MCF 10A (cell line): Measurements from ENCODE around the gene ATP8B4. TPM values are rescaled to one million over a fixed set of nuclear protein-coding genes. Genes with fewer than 3 reads are reported as not detected.
A peak's percentile ranks its signal among the peaks of the same experiment; 100 is the strongest.

ENCODE experiments used
- BruUV-seq: library from RNA; stranded (reverse); fragments of 400-500 nt; replicated peaks from 2 replicates; lab custom pipeline; 2021; lab: Mats Ljungman, UMichigan
- CTCF ChIA-PET: fragments of 300-600 bp; sonication (Branson Sonifier 250); formaldehyde crosslinking; extraction: SDS; loops from one replicate; lab custom pipeline; 2021; ENCODE audit warnings: antibody characterized with exemption, inconsistent platforms; lab: Yijun Ruan, JAX
- POLR2A ChIA-PET: fragments of 300-600, 350-650 bp; sonication (Branson Sonifier 250); formaldehyde crosslinking; extraction: SDS; loops from one replicate; lab custom pipeline; 2020; ENCODE audit warnings: antibody characterized with exemption, inconsistent platforms; lab: Yijun Ruan, JAX
- DNase-seq: peaks from one replicate; pipeline ENCODE4 v3.0.0-alpha.2; 2018; ENCODE audit not compliant: unreplicated experiment
- H3K27ac Mint-ChIP-seq: one replicate; pipeline ENCODE4 v1.8.0; 2022; ENCODE audit warnings: mild to moderate bottlenecking, low read depth, mixed read lengths; ENCODE audit not compliant: unreplicated experiment
- H3K27me3 Mint-ChIP-seq: one replicate; pipeline ENCODE4 v1.8.0; 2022; ENCODE audit warnings: mixed read lengths; ENCODE audit not compliant: insufficient read depth, unreplicated experiment
- H3K36me3 Mint-ChIP-seq: one replicate; pipeline ENCODE4 v1.8.0; 2022; ENCODE audit warnings: mild to moderate bottlenecking, moderate library complexity, mixed read lengths; ENCODE audit not compliant: insufficient read depth, unreplicated experiment
- H3K4me1 Mint-ChIP-seq: one replicate; pipeline ENCODE4 v1.8.0; 2022; ENCODE audit warnings: mixed read lengths; ENCODE audit not compliant: insufficient read depth, unreplicated experiment
- H3K4me3 Mint-ChIP-seq: one replicate; pipeline ENCODE4 v1.8.0; 2022; ENCODE audit warnings: mild to moderate bottlenecking, moderate library complexity, mixed read lengths; ENCODE audit not compliant: unreplicated experiment
- H3K9me3 Mint-ChIP-seq: one replicate; pipeline ENCODE4 v1.8.0; 2022; ENCODE audit warnings: mixed read lengths; ENCODE audit not compliant: unreplicated experiment
- CTCF ChIP-seq: fragments of 200-600 bp; IDR thresholded peaks from one replicate; pipeline ENCODE4 v1.8.0; 2022; ENCODE audit warnings: antibody characterized with exemption, mild to moderate bottlenecking; ENCODE audit not compliant: unreplicated experiment
- intact Hi-C: fragments of 100-400 bp; cut with micrococcal nuclease; formaldehyde crosslinking; loops from 2 replicates; pipeline ENCODE4 v1.14.1; 2022
- total RNA-seq: library from RNA; stranded (reverse); gene quantifications from 2 replicates; pipeline ENCODE4 v1.2.3, GENCODE V29; 2022

Gene ATP8B4
- total RNA-seq, 1 experiment from 2014 or later: not detected

- peak; percentile 26 for DNase-seq
- Mint-ChIP-seq H3K27me3 (no peaks in the 10 kb centered on the region), H3K4me3 (no peak overlapping the region), H3K36me3 (no peaks in the 10 kb centered on the region), H3K9me3 (peaks cover under 1% of the 10 kb centered on the region), H3K4me1 (peaks cover 9% of the 10 kb centered on the region), H3K27ac (no peak overlapping the region)
- CTCF ChIA-PET: interaction anchor here (0.6 to 2.3 kb wide), 3 partner anchors 15 to 73 kb away, joined by 3 to 7 read pairs (median 3); no protein-coding TSS in a partner anchor
- no TSS peak for BruUV-seq
- intact Hi-C loops: no loop called here
- POLR2A ChIA-PET: interaction anchor here (1.0 to 1.5 kb wide), 2 partner anchors 14 to 22 kb away, joined by 3 read pairs; no protein-coding TSS in a partner anchor
- peak; percentile 11 for TF ChIP-seq CTCF
Measured at GRCh38 chr15:49832511-49832910, 286.5 kb downstream of the ATP8B4 start.

DNA sequence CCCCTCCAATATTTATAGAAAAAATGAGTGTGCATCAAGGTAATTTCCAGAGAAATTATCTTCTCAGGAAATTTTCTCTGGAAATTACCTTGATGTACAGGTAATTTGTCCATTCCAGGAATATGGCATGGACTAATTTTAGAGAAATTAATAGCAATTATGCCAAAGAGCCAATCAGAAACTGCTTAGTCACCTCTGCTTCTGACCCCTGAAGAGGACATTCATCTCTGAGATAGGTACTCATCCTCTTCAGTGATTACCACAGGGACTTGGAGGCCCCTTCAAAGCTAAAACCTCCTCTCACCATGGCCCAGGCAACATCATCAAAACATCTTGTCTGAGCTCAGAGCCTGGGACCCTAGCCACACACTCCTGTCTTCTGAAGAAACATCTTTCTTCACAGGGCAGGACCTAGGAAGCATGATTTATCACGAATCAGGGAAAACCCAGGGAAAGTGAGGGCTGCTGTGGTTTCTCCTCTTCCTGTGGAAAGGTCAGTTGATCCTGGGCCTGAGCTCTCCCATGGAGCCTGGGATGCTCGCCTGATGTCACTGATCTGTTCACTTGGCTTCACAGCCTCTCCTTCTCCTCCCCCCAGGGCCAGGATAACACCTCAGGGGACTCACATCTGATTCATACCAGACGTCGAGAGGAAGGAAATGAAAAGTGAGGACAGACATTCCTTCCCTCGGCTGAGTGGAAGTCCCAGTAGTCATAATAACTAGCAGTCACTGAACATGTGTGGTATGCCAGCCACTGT is 287.6 kb downstream of the ATP8B4 start:
- Mint-ChIP-seq H3K4me3 (no peak overlapping the region), H3K4me1 (peaks cover 9% of the 10 kb centered on the region), H3K27me3 (no peaks in the 10 kb centered on the region), H3K36me3 (no peaks in the 10 kb centered on the region), H3K27ac (peak overlapping the region; percentile 50), H3K9me3 (no peaks in the 10 kb centered on the region)
- POLR2A ChIA-PET: interaction anchor here (0.9 to 1.5 kb wide), 2 partner anchors 17 to 23 kb away, joined by 3 to 5 read pairs; no protein-coding TSS in a partner anchor
- peak; percentile 68 for DNase-seq
- CTCF ChIA-PET: interaction anchor here (1.2 to 2.3 kb wide), 2 partner anchors 14 to 185 kb away, joined by 3 to 7 read pairs; no protein-coding TSS in a partner anchor
- no peak for TF ChIP-seq CTCF
- intact Hi-C loops: no loop called here
- BruUV-seq: no TSS peak

- intact Hi-C loops: no loop called here
- DNase-seq: no peak
- no peak overlapping the region for H3K27ac Mint-ChIP-seq
- ChIA-PET POLR2A (no interaction called here), CTCF (no interaction called here)
- H3K9me3 Mint-ChIP-seq: no peaks in the 10 kb centered on the region
- no peak for TF ChIP-seq CTCF
- no peaks in the 10 kb centered on the region for H3K27me3 Mint-ChIP-seq
- H3K4me1 Mint-ChIP-seq: peaks cover 9% of the 10 kb centered on the region
- no TSS peak for BruUV-seq
- H3K36me3 Mint-ChIP-seq: no peaks in the 10 kb centered on the region
- no peak overlapping the region for H3K4me3 Mint-ChIP-seq
Measured at GRCh38 chr15:49830391-49830790, 288.6 kb downstream of the ATP8B4 start.

DNA sequence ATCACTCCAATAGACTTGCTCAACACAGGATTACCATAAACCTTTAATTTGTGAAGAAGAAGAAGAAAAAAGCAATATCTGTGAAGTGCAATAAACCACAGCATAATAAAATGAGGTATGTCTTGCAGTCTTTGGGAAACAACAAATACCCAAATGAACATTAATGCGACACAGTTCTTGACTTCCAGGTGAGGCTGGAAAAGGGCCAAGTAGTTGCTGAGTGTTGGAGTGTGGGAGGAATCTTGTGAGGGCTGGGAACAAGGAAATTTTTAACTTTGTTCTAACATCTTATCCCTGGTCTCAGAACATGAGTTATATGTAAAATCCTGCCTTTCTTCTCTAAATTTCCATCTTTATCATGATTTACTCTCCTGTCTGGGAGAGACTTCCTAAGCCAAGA is 291.7 kb downstream of the ATP8B4 start:
- no peaks in the 10 kb centered on the region for H3K27me3 Mint-ChIP-seq
- no peak overlapping the region for H3K27ac Mint-ChIP-seq
- ChIA-PET CTCF (no interaction called here), POLR2A (no interaction called here)
- no peak overlapping the region for H3K4me3 Mint-ChIP-seq
- no TSS peak for BruUV-seq
- no peak for DNase-seq
- H3K4me1 Mint-ChIP-seq: peaks cover 8% of the 10 kb centered on the region
- H3K9me3 Mint-ChIP-seq: no peaks in the 10 kb centered on the region
- no peaks in the 10 kb centered on the region for H3K36me3 Mint-ChIP-seq
- intact Hi-C loops: no loop called here
- TF ChIP-seq CTCF: no peak
